ENCODE data around the gene GRIK1.

The GRIK1 gene

GRCh38 chr21:29803191-29803590, 136.6 kb downstream of the GRIK1 start:
- H3K4me3 ChIP-seq (ENCODE audit: insufficient read depth in 1 of 2, low read depth in 1 of 2, low read length in 2 of 2) = no peak overlapping the region
- WGBS = 100% methylated on average over 1 of the region's 1 CpG
- DNase-seq = no peak

GRCh38 chr21:29801122-29801521, 138.7 kb downstream of the GRIK1 start:
- no peak overlapping the region for H3K9ac ChIP-seq (ENCODE audit: low read length)
- no peak overlapping the region for H3K27ac ChIP-seq (ENCODE audit: low read length, poor library complexity, severe bottlenecking)
- H3K4ac ChIP-seq (ENCODE audit: low read depth in 1 of 2, low read length in 2 of 2) = no peak overlapping the region
- H2BK12ac ChIP-seq (ENCODE audit: low read length in 2 of 2) = no peak overlapping the region
- DNase-seq = no peak
- no peak overlapping the region for H3K23ac ChIP-seq (ENCODE audit: low read length in 2 of 2)
- no peaks in the 10 kb centered on the region for H3K4me1 ChIP-seq (ENCODE audit: control insufficient read depth, insufficient read depth, low read depth, low read length)
- H2BK120ac ChIP-seq (ENCODE audit: low read depth, low read length) = no peak overlapping the region
- H3K4me3 ChIP-seq (ENCODE audit: insufficient read depth in 1 of 2, low read depth in 1 of 2, low read length in 2 of 2) = no peak overlapping the region
- no peak overlapping the region for H2AK5ac ChIP-seq (ENCODE audit: low read length, severe bottlenecking)
- H4K91ac ChIP-seq (ENCODE audit: low read length) = no peak overlapping the region
- no peak overlapping the region for H3K4me2 ChIP-seq (ENCODE audit: low read length, poor library complexity, severe bottlenecking)
- no peak overlapping the region for H4K8ac ChIP-seq (ENCODE audit: low read length)
- H2AFZ ChIP-seq (ENCODE audit: low read depth, low read length) = no peak overlapping the region
- H3K36me3 ChIP-seq (ENCODE audit: control insufficient read depth in 1 of 2, insufficient read depth in 2 of 2, low read depth in 1 of 2, low read length in 2 of 2) = no peaks in the 10 kb centered on the region
- H2BK15ac ChIP-seq (ENCODE audit: low read depth, poor library complexity, severe bottlenecking) = no peak overlapping the region
- no peak overlapping the region for H2BK5ac ChIP-seq (ENCODE audit: low read depth, low read length, poor library complexity, severe bottlenecking)
- H3K79me1 ChIP-seq (replicated peaks; ENCODE audit: low read length, poor library complexity, severe bottlenecking) = no peaks in the 10 kb centered on the region
- H3K27me3 ChIP-seq (ENCODE audit: control insufficient read depth in 1 of 2, insufficient read depth in 1 of 2, low read length in 2 of 2) = no peaks in the 10 kb centered on the region
- WGBS = 80% methylated on average over 3 of the region's 4 CpGs
- H3K18ac ChIP-seq (ENCODE audit: low read depth in 1 of 2, low read length in 2 of 2) = no peak overlapping the region
- no peak overlapping the region for H3K14ac ChIP-seq (ENCODE audit: low read length in 2 of 2)
- no peaks in the 10 kb centered on the region for H3K9me3 ChIP-seq (ENCODE audit: control insufficient read depth, low read length)

More at GRCh38 chr21:29803191-29803590, 136.6 kb downstream of the GRIK1 start:
- no peak overlapping the region for H4K91ac ChIP-seq (ENCODE audit: low read length)
- H3K9me3 ChIP-seq (ENCODE audit: control insufficient read depth, low read length) = no peaks in the 10 kb centered on the region
- no peaks in the 10 kb centered on the region for H3K36me3 ChIP-seq (ENCODE audit: control insufficient read depth in 1 of 2, insufficient read depth in 2 of 2, low read depth in 1 of 2, low read length in 2 of 2)
- no peaks in the 10 kb centered on the region for H3K27me3 ChIP-seq (ENCODE audit: control insufficient read depth in 1 of 2, insufficient read depth in 1 of 2, low read length in 2 of 2)
- H3K79me1 ChIP-seq (replicated peaks; ENCODE audit: low read length, poor library complexity, severe bottlenecking) = no peaks in the 10 kb centered on the region
- H3K4me2 ChIP-seq (ENCODE audit: low read length, poor library complexity, severe bottlenecking) = no peak overlapping the region
- no peak overlapping the region for H2BK15ac ChIP-seq (ENCODE audit: low read depth, poor library complexity, severe bottlenecking)
- H2BK12ac ChIP-seq (ENCODE audit: low read length in 2 of 2) = no peak overlapping the region
- no peak overlapping the region for H2BK120ac ChIP-seq (ENCODE audit: low read depth, low read length)
- no peak overlapping the region for H2AK5ac ChIP-seq (ENCODE audit: low read length, severe bottlenecking)
- no peak overlapping the region for H3K9ac ChIP-seq (ENCODE audit: low read length)
- H3K18ac ChIP-seq (ENCODE audit: low read depth in 1 of 2, low read length in 2 of 2) = no peak overlapping the region
- H3K4ac ChIP-seq (ENCODE audit: low read depth in 1 of 2, low read length in 2 of 2) = no peak overlapping the region
- no peak overlapping the region for H4K8ac ChIP-seq (ENCODE audit: low read length)
- no peak overlapping the region for H3K14ac ChIP-seq (ENCODE audit: low read length in 2 of 2)
- no peak overlapping the region for H2BK5ac ChIP-seq (ENCODE audit: low read depth, low read length, poor library complexity, severe bottlenecking)
- H3K4me1 ChIP-seq (ENCODE audit: control insufficient read depth, insufficient read depth, low read depth, low read length) = no peaks in the 10 kb centered on the region
- no peak overlapping the region for H2AFZ ChIP-seq (ENCODE audit: low read depth, low read length)
- H3K27ac ChIP-seq (ENCODE audit: low read length, poor library complexity, severe bottlenecking) = no peak overlapping the region
- no peak overlapping the region for H3K23ac ChIP-seq (ENCODE audit: low read length in 2 of 2)

GRCh38 chr21:29800056-29800455, 139.7 kb downstream of the GRIK1 start:
- Histone ChIP-seq H3K36me3 (ENCODE audit: control insufficient read depth in 1 of 2, insufficient read depth in 2 of 2, low read depth in 1 of 2, low read length in 2 of 2) (no peaks in the 10 kb centered on the region), H3K27ac (ENCODE audit: low read length, poor library complexity, severe bottlenecking) (no peak overlapping the region), H2BK12ac (ENCODE audit: low read length in 2 of 2) (no peak overlapping the region), H3K27me3 (ENCODE audit: control insufficient read depth in 1 of 2, insufficient read depth in 1 of 2, low read length in 2 of 2) (no peaks in the 10 kb centered on the region), H2BK120ac (ENCODE audit: low read depth, low read length) (no peak overlapping the region), H3K4ac (ENCODE audit: low read depth in 1 of 2, low read length in 2 of 2) (no peak overlapping the region), H3K23ac (ENCODE audit: low read length in 2 of 2) (no peak overlapping the region), H4K8ac (ENCODE audit: low read length) (no peak overlapping the region), H3K4me1 (ENCODE audit: control insufficient read depth, insufficient read depth, low read depth, low read length) (no peaks in the 10 kb centered on the region), H2AFZ (ENCODE audit: low read depth, low read length) (no peak overlapping the region), H3K4me3 (ENCODE audit: insufficient read depth in 1 of 2, low read depth in 1 of 2, low read length in 2 of 2) (no peak overlapping the region), H2BK5ac (ENCODE audit: low read depth, low read length, poor library complexity, severe bottlenecking) (no peak overlapping the region), H3K9me3 (ENCODE audit: control insufficient read depth, low read length) (no peaks in the 10 kb centered on the region), H2AK5ac (ENCODE audit: low read length, severe bottlenecking) (no peak overlapping the region), H3K79me1 (replicated peaks; ENCODE audit: low read length, poor library complexity, severe bottlenecking) (no peaks in the 10 kb centered on the region), H2BK15ac (ENCODE audit: low read depth, poor library complexity, severe bottlenecking) (no peak overlapping the region), H3K18ac (ENCODE audit: low read depth in 1 of 2, low read length in 2 of 2) (no peak overlapping the region), H3K14ac (ENCODE audit: low read length in 2 of 2) (no peak overlapping the region), H4K91ac (ENCODE audit: low read length) (no peak overlapping the region), H3K9ac (ENCODE audit: low read length) (no peak overlapping the region), H3K4me2 (ENCODE audit: low read length, poor library complexity, severe bottlenecking) (no peak overlapping the region)
- no peak for DNase-seq
- 89% methylated on average over 3 of the region's 3 CpGs for WGBS

- Histone ChIP-seq H4K8ac (ENCODE audit: low read length) (no peak overlapping the region), H3K4me3 (ENCODE audit: insufficient read depth in 1 of 2, low read depth in 1 of 2, low read length in 2 of 2) (no peak overlapping the region), H3K27me3 (ENCODE audit: control insufficient read depth in 1 of 2, insufficient read depth in 1 of 2, low read length in 2 of 2) (no peaks in the 10 kb centered on the region), H4K91ac (ENCODE audit: low read length) (no peak overlapping the region), H3K4me1 (ENCODE audit: control insufficient read depth, insufficient read depth, low read depth, low read length) (no peaks in the 10 kb centered on the region), H2BK5ac (ENCODE audit: low read depth, low read length, poor library complexity, severe bottlenecking) (no peak overlapping the region), H3K9me3 (ENCODE audit: control insufficient read depth, low read length) (no peaks in the 10 kb centered on the region), H3K18ac (ENCODE audit: low read depth in 1 of 2, low read length in 2 of 2) (no peak overlapping the region), H3K4me2 (ENCODE audit: low read length, poor library complexity, severe bottlenecking) (no peak overlapping the region), H3K4ac (ENCODE audit: low read depth in 1 of 2, low read length in 2 of 2) (no peak overlapping the region), H2AK5ac (ENCODE audit: low read length, severe bottlenecking) (no peak overlapping the region), H2AFZ (ENCODE audit: low read depth, low read length) (no peak overlapping the region), H2BK12ac (ENCODE audit: low read length in 2 of 2) (no peak overlapping the region), H3K27ac (ENCODE audit: low read length, poor library complexity, severe bottlenecking) (no peak overlapping the region), H3K9ac (ENCODE audit: low read length) (no peak overlapping the region), H3K23ac (ENCODE audit: low read length in 2 of 2) (no peak overlapping the region), H3K14ac (ENCODE audit: low read length in 2 of 2) (no peak overlapping the region), H3K36me3 (ENCODE audit: control insufficient read depth in 1 of 2, insufficient read depth in 2 of 2, low read depth in 1 of 2, low read length in 2 of 2) (no peaks in the 10 kb centered on the region), H2BK15ac (ENCODE audit: low read depth, poor library complexity, severe bottlenecking) (no peak overlapping the region), H2BK120ac (ENCODE audit: low read depth, low read length) (no peak overlapping the region), H3K79me1 (replicated peaks; ENCODE audit: low read length, poor library complexity, severe bottlenecking) (no peaks in the 10 kb centered on the region)
- WGBS = 100% methylated on average over 2 of the region's 3 CpGs
- DNase-seq = no peak
Observed at GRCh38 chr21:29798840-29799239, 141.0 kb downstream of the GRIK1 start.

All from mesenchymal stem cell (in vitro differentiated cells and primary cell).